Measurements from ENCODE around the gene LHB.
"Not testable (repeated sequence)": the region's sequence is repeated elsewhere in the genome, so short reads cannot be mapped to it uniquely, and the experiment has no call there.

The LHB gene

DNA sequence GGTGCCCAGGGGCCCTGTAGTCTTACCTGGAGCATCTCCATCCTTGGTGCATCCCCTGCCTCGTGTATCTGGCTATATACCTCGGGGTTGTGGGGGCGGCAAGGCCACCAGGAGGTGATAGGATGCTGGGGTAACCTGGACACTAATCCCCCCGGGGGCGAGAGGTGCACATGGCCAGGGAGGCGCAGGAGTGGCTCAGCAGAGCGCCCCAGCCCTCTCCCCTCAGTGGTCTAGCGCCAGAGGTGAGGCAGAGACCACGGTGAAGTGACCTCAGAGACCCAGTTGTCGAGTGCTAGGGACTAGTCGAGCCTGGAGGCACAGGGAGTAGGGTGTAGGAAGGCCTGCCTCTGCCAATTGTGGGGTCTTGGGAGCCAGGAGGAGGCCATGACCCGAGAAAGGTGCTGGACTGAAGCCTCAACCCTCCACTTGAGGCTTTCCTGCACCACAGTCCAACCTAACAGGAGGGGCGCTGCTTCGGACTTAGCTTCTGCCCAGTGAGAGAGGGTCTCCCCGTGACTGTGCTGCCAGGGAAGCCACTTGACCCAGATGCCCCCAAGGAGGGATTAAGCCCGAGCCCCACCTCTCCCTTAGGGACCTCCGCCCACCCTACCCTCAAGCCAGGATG is at the start of gene LHB:
Gene LHB (minus strand): TSS at position 51 of the 625 bp plus-strand sequence. CDS start 10 bp downstream, at position 41.
- DNase-seq (ENCODE audit: low read depth in 3 of 3, low spot score in 1 of 3) = no peak

DNA sequence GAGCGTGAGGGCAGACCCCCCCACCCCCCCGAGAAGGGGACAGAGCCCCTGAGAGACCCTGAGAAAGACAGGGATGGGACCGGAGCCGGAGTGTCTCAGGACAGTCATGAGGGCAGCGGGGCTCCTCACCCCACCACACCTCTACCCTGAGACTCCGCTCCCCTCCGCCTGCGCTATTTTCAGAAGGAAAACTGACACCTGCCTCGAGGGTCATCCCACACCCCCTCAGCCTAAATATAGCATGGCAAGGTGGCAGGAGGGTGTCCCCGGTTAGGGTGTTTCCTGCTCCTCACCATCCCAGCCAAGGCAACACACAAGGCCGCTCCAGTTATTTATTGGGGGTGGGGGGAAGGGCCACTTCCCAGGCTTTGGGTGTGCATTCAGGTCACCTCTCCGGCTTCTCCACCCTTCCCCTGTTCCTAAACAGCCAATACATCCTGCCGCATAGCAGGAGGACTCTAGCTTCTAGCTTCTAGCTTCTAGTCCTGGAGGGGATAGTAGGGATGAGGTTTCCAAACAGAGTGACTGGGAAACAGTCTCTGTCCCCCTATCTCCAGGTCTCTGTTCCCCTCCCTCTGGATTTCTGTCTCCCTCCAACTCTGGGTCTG is 49.1 kb upstream of the LHB start:
- DNase-seq (ENCODE audit: low read depth in 3 of 3, low spot score in 1 of 3) = no peak

DNA sequence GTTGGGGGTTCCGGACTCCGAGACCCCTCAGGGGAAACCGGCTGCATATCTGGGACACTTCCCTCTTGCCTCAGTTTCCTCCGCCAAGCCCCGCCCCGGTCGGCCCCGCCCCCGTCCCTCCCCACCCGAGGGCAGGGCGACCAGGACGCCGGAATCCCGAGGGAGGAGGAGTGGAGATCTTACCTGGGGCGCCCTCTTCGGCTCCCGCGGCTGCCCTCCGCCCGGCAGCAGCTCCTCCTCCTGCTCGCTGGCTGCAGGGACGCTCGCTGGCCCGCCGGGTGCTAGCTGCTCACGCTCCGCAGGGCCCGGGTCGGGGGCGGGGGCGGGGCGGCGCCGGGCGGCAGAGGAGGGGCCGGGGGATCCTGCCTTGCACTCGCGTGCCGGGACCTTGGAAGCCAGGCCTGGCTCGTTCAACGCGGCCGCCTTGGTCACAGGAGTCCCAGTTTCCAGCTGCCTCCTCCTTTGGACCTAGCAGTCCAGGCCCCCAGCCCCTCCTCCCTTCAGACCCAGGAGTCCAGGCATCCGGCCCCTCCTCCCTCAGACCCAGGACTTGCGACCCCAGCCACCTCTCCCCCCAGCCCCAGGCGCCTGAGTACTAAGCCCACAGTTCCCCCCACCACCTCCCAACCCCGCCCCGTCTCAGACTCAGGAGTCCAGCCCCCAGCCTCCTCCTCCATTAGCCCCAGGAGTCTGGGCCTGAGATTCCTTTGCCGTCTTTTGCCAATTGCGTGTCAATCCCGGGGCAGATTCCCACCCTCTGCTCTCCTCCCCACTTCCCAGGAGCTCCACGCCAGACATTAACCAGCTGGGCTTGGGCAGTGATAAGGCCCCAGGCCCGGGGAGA is 48.1 kb upstream of the LHB start, which contains the start of gene NTF4:
Gene NTF4 (minus strand): TSS at position 51 of the 844 bp plus-strand sequence. CDS start 2,821 bp downstream, outside the sequence.
- DNase-seq (ENCODE audit: low read depth in 3 of 3, low spot score in 1 of 3) = no peak

DNA sequence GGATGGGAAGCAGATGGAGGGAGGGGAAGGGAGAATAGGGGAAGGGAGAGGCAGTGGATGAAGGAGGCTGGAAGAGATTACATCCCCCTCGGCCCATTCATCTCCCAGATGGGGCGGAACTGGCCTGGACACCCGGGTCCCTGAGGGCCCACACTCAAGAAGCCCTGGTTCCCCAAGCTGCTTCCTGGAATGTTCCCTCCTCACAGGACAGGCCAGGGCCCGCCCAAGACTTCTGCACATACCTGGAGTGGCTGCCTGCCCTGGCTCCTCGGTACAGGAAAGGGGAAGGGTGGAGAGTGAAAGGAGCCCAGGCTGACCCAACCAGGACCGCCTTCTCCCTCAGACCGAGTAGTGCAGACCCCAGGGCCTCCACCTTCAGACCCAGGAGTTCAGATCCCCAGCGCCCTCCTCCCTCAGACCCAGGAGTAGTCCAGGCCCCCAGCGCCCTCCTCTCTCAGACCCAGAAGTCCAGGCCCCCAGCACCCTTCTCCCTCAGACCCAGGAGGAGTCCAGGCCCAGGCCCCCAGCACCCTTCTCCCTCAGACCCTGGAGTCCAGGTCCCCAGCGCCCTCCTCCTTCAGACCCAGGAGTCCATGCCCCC is 47.2 kb upstream of the LHB start:
- DNase-seq (ENCODE audit: low read depth in 3 of 3, low spot score in 1 of 3) = no peak

DNA sequence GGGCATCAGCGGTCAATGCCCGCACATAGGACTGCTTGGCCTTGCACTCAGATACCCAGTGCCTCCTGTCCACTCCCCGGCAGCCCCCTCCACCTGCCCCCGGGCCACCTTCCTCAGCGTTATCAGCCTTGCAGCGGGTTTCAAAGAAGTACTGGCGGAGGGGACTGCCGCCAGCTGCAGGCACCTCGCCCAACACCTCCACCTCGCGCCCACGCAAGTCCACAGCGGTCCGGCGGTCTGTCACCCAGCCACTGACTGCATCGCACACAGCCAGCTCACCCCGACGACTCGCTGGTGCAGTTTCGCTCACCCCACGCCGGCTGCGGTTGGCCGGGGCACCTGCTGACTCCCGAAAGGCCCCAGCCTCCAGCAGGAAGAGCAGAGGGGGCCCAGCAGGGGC is 44.6 kb upstream of the LHB start:
- DNase-seq (ENCODE audit: low read depth in 3 of 3, low spot score in 1 of 3) = no peak

DNA sequence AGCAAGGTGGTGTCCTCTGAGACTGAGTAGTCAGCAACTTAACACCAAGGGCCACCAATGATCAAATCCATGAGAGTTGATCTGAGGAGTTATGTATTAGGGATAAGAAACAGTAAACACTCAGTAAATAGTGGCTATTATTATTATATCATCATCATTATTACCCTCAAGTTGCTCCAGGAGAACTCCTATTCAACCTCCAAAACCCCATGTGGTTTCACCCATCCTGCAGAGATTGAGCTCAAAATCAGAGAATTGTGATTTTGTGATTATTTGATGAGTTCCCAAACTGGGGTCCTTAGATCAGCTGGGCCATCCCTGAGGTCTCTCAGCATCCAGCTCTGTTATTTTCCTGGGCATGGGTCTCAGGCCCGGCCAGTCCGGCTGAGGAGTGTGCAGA is 44.1 kb upstream of the LHB start:
- DNase-seq (ENCODE audit: low read depth in 3 of 3, low spot score in 1 of 3) = no peak

DNA sequence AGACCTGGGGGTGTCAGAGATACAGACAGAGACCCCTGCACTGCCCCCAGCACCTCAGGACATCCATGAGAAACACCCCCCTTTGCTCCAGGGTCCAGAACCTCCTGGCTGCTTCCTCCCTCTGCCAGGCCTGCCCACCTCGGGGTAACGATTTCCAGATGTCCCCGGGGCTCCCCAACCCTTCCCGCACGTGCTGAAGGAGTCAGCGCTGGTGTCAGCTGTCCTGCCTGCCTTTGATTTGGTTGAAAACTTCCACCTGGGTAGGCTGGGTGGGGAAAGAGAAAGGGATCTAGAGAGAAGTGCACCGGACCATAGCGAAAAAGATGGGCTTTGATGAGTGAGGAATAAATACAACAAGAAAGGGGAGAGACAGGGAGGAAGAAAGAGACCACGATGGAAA is 42.2 kb upstream of the LHB start:
- no peak for DNase-seq (ENCODE audit: low read depth in 3 of 3, low spot score in 1 of 3)

DNA sequence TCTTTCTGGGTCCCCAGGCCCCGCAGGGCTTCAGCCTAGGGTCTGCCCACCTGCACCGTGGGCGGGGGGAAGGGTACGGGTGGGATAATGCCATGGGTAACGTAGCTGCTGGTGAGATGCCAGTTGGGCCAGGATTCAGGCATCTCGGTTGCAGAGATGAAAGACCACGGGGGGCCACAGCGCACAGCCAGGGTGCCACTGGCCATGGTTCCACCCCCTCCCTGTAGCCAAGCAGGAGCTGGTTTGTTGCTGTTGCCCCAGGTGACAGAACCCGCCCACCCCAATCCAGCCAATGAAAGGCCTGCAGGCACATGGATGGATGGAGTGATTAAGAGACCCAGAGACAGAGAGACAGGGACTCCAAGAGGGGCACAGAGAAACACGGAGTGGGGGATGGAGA is 41.7 kb upstream of the LHB start:
- no peak for DNase-seq (ENCODE audit: low read depth in 3 of 3, low spot score in 1 of 3)

DNA sequence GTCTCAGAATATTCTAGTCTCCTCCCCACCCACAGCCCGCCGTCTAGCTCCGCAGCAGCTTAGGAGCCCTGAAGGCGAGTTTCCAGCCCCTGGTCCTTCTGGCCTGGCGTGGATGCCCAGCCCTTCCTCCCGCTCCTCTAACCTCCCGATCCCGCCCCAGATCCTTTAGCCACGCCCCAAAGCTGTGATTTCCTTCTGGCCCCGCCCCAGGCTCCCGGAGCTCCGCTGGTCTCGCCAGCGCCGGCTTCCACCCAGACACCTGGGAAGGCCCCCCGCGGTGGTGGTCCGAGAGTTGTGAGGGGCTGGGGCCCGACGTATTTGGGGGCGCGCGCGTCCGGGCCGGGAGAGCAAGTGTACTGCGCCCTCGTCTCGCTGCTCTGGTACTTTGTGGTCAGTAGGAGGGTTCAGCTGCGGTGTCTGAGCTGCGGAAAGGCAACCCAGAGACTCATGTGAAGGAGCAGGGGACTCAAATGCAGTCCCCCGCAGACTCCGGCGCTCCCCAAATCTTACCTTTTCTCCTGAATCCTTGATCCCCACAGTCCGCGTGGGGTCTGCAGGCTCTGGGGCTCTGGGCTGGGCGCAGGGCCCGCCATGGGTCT is 40.8 kb upstream of the LHB start, which contains the start of gene CGB7:
Gene CGB7 (minus strand): TSS at position 114 of the 599 bp plus-strand sequence. CDS start 2,374 bp downstream, outside the sequence.
- no peak for DNase-seq (ENCODE audit: low read depth in 3 of 3, low spot score in 1 of 3)

DNA sequence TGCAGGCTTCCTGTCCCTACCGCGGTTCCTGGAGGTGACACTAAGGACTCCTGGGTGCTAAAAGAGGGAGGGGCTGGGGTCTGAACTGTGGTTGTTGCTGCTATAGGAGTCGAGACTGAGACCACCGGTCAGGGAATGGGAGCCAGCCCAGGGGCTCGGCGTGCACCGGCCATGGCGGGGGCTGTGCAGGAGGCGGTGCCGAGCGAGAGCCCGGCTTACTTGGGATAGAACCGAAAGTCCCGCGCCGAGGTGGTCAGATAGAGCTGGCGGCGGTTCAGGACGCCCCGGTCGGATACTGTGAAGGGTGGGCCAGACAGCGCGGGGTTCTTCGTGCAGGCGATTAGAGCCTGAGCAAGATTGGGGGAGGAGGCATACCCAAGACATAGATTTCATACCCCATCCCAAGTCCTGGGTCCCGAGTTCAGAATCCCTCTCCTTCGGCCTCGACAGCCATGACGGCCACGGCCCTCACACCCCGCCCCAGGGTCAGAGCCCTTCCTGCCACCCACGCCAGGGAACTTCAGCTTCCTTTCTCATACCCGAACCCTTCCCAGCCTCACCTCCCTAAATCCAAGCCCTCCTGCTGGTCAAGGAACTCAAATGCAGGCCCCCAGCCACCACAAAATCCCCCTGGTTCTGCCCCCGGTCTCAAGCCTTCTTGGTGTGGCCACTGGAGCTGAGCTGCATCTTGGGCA is 40.2 kb upstream of the LHB start:
- DNase-seq (ENCODE audit: low read depth in 3 of 3, low spot score in 1 of 3) = not testable (repeated sequence)

DNA sequence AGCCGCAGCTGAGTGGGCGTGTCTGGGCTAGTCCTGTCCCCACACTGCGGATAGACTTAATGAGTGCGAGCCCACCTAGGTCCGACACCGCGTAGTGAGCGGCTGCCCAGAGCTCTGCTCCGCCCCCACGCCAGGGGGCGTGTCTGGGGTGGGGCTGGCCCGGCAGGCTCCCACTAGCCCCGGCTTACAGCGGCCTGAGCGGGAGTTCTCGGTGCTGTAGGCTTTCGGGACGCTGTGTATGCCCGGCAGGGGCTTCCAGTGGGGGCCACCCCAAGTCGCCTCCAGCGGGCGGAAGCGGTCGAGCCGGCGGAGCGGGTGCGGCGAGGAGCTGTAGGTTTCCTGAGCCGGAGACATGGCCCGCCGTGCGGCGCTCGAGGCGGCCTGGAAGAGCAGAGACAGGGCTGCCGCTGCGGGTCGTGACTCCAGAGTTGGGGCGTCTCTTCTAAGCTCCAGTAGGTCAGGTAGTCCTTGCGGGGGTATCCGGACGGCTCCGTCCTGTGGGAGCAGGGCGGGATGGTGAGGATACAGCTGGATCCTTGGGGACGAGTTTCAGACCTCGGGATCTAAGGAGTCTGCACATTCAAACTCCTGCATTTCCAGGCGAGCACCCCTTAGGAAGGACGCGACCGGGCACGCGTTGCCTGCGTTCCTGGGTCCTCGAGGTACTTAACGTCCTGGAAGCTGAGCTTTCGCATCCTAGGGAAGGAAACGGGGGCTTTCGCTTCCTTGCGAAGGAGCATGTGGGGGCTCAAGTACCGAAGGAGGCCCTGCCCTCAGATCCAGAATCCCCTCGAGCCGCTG is 39.4 kb upstream of the LHB start:
- DNase-seq (ENCODE audit: low read depth in 3 of 3, low spot score in 1 of 3) = peak; percentile 14 to 39 (median 21)

DNA sequence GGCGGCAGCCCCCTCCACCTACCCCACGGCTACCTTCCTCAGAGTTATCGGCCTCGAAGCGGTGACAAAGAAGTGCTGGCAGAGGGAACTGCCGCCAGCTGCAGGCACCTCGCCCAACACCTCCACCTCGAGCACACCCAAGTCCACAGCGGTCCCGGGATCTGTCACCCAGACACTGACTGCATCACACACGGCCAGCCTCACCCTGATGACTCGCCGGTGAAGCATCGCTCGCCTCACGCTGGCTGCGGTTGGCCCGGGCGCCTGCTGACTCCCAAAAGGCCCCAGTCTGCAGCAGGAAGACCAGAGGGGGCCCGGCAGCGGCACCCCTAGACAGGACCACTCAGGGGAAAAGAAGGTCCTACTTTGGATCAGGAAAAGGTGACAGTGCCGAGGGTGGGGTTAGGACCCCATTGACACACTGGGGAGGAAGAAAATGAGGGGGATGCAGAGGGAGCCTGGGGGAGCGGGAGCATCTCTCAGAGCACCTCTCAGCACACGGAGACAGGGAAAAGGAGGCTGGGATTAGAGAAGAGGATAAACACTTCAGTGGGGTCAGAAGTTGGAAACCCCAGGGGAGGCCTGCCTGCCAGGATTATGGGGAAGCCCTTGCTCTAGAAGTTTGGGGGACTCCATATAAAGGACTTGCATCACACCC is 33.6 kb upstream of the LHB start:
- DNase-seq (ENCODE audit: low read depth in 3 of 3, low spot score in 1 of 3) = not testable (repeated sequence)

DNA sequence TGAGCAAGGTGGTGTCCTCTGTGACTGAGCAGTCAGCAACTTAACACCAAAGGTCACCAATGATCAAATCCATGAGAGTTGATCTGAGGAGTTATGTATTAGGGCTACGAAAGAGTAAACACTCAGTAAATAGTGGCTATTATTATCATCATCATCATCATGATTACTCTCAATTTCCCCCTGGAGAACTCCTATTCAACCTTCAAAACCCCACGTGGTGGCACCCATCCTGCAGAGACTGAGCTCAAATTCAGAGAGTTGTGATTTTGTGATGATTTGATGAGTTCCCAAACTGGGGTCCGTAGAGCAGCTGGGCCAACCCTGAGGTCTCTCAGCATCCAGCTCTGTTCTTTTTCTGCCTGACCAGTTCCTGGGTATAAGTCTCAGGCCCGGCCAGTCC is 32.9 kb upstream of the LHB start:
- not testable (repeated sequence) for DNase-seq (ENCODE audit: low read depth in 3 of 3, low spot score in 1 of 3)

DNA sequence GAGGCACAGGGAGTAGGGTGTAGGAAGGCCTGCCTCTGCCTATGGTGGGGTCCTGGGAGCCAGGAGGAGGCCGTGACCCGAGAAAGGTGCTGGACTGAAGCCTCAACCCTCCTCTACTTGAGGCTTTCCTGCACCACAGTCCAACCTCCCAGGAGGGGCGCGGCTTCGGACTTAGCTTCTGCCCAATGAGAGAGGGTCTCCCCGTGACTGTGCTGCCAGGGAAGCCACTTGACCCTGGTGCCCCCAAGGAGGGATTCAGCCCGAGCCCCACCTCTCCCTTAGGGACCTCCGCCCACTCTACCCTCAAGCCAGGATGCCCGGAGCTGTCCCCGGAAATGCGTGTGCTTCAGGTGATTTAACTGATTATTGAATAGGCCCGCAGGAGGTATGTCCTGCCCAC is 32.1 kb upstream of the LHB start, which contains the start of gene CGB8:
Gene CGB8 (minus strand): TSS at position 101 of the 400 bp plus-strand sequence. CDS start 372 bp downstream, outside the sequence.
- not testable (repeated sequence) for DNase-seq (ENCODE audit: low read depth in 3 of 3, low spot score in 1 of 3)

DNA sequence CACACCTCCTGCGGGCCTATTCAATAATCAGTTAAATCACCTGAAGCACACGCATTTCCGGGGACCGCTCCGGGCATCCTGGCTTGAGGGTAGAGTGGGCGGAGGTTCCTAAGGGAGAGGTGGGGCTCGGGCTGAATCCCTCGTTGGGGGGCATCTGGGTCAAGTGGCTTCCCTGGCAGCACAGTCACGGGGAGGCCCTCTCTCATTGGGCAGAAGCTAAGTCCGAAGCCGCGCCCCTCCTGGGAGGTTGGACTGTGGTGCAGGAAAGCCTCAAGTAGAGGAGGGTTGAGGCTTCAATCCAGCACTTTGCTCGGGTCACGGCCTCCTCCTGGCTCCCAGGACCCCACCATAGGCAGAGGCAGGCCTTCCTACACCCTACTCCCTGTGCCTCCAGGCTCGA is 26.7 kb upstream of the LHB start, which contains the start of gene CGB5:
Gene CGB5 (plus strand): TSS at position 301 of the 400 bp plus-strand sequence. CDS start 362 bp downstream, outside the sequence.
- not testable (repeated sequence) for DNase-seq (ENCODE audit: low read depth in 3 of 3, low spot score in 1 of 3)

DNA sequence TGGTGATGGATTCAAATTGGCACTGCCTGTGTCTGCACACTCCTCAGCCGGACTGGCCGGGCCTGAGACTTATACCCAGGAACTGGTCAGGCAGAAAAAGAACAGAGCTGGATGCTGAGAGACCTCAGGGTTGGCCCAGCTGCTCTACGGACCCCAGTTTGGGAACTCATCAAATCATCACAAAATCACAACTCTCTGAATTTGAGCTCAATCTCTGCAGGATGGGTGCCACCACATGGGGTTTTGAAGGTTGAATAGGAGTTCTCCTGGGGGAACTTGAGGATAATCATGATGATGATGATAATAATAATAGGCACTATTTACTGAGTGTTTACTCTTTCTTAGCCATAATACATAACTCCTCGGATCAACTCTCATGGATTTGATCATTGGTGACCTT is 25.8 kb upstream of the LHB start:
- not testable (repeated sequence) for DNase-seq (ENCODE audit: low read depth in 3 of 3, low spot score in 1 of 3)

DNA sequence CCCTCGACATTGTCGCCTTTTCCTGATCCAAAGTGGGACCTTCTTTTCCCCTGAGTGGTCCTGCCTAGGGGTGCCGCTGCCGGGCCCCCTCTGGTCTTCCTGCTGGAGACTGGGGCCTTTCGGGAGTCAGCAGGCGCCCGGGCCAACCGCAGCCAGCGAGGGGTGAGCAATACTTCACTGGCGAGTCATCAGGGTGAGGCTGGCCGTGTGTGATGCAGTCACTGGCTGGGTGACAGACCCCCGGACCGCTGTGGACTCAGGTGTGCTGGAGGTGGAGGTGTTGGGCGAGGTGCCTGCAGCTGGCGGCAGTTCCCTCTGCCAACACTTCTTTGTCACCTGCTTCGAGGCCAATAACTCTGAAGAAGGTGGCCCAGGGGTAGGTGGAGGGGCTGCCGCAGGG is 25.3 kb upstream of the LHB start:
- no peak for DNase-seq (ENCODE audit: low read depth in 3 of 3, low spot score in 1 of 3)

DNA sequence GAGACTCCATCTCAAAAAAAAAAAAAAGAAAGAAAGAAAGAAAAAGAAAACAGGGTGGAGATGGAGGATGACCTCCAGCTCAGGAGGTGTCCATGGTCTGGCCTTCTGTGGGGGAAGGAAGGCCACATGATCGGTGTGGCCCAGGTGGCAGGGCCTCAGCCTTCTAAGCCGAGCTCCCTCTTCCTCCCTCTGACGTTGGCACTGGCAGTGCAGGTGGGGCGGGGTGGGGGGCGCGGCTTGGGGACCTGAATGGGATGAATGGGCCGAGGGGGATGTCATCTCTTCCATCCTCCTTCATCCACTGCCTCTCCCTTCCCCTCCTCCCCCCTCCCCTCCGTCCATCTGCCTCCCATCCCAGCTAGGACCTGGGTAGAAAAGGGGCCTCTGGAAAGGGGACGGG is 22.8 kb upstream of the LHB start:
- not testable (repeated sequence) for DNase-seq (ENCODE audit: low read depth in 3 of 3, low spot score in 1 of 3)
